Naive B cell (primary cell): ENCODE measurements around the gene CCDC149. TPM values are rescaled to one million over a fixed set of nuclear protein-coding genes. Genes with fewer than 3 reads are reported as not detected.

Experiments used
- ATAC-seq, 2 donors: fragments of 150-1000 bp; cut with Tn5 transposase; 2 replicates each; pipeline ENCODE4 v1.10.0; 2021; ENCODE audit warnings: low read depth in 2 of 2, mild to moderate bottlenecking in 2 of 2, moderate library complexity in 2 of 2
- DNase-seq: peaks from one replicate; pipeline ENCODE4 v3.0.0; 2022
- H3K27ac Mint-ChIP-seq, 6 donors: one replicate each; pipeline ENCODE4 v1.8.0; 2020 to 2022; ENCODE audit warnings: mild to moderate bottlenecking in 6 of 6, mixed read lengths in 6 of 6, moderate library complexity in 5 of 6, inconsistent platforms in 2 of 6
- H3K27me3 Mint-ChIP-seq, 3 donors: one replicate each; pipeline ENCODE4 v1.8.0; 2021 to 2022; ENCODE audit warnings: mixed read lengths in 3 of 3, mild to moderate bottlenecking in 1 of 3
- H3K36me3 Mint-ChIP-seq, 2 donors: one replicate each; pipeline ENCODE4 v1.8.0; 2020 to 2022; ENCODE audit warnings: mixed read lengths in 2 of 2, inconsistent platforms in 1 of 2, mild to moderate bottlenecking in 1 of 2
- H3K4me1 Mint-ChIP-seq, 3 donors: one replicate each; pipeline ENCODE4 v1.8.0; 2020 to 2022; ENCODE audit warnings: mixed read lengths in 3 of 3, inconsistent platforms in 1 of 3, mild to moderate bottlenecking in 1 of 3, moderate library complexity in 1 of 3
- H3K4me3 Mint-ChIP-seq, 8 donors: one replicate each; pipeline ENCODE4 v1.8.0; 2020 to 2022; ENCODE audit warnings: mild to moderate bottlenecking in 8 of 8, mixed read lengths in 8 of 8, moderate library complexity in 8 of 8, inconsistent platforms in 2 of 8
- H3K9me3 Mint-ChIP-seq, 7 donors: one replicate each; pipeline ENCODE4 v1.8.0; 2020 to 2022; ENCODE audit warnings: mixed read lengths in 7 of 7, mild to moderate bottlenecking in 5 of 7, inconsistent platforms in 2 of 7, moderate library complexity in 1 of 7
- polyA plus RNA-seq, 6 donors: library from polyadenylated mRNA; unstranded; fragments of 300-500 nt; fragmentation: Illumina TruSeq; gene quantifications; one replicate each; pipeline ENCODE4 v1.2.3, GENCODE V29; 2021; ENCODE audit warnings: low read depth in 6 of 6

Gene CCDC149
- polyA plus RNA-seq, 6 donors from 2014 or later: not detected

GRCh38 chr4:24840826-24841543 is 71.9 kb downstream of the CCDC149 start:
- H3K4me1 Mint-ChIP-seq: no peaks in the 10 kb centered on the region
- H3K36me3 Mint-ChIP-seq: no peaks in the 10 kb centered on the region
- H3K9me3 Mint-ChIP-seq: peaks cover 0 to 2% (median 0%) of the 10 kb centered on the region in 7 donors
- ATAC-seq: no peak
- H3K27me3 Mint-ChIP-seq: no peaks in the 10 kb centered on the region
- no peak overlapping the region for H3K4me3 Mint-ChIP-seq
- no peak for DNase-seq
- H3K27ac Mint-ChIP-seq: no peak overlapping the region

- Mint-ChIP-seq H3K9me3 (peaks cover 0 to 2% (median 0%) of the 10 kb centered on the region in 7 donors), H3K4me3 (no peak overlapping the region), H3K4me1 (no peaks in the 10 kb centered on the region), H3K36me3 (no peaks in the 10 kb centered on the region), H3K27ac (no peak overlapping the region), H3K27me3 (no peaks in the 10 kb centered on the region)
- DNase-seq (no peak), ATAC-seq (no peak)
Observed at GRCh38 chr4:24840362-24840761, 72.5 kb downstream of the CCDC149 start.

GRCh38 chr4:24837781-24838180 is 75.1 kb downstream of the CCDC149 start:
- ATAC-seq: no peak
- Mint-ChIP-seq H3K9me3 (no peaks in the 10 kb centered on the region), H3K4me3 (no peak overlapping the region), H3K27ac (no peak overlapping the region), H3K36me3 (no peaks in the 10 kb centered on the region), H3K4me1 (no peaks in the 10 kb centered on the region), H3K27me3 (peaks cover 0 to 3% (median 0%) of the 10 kb centered on the region in 3 donors)
- no peak for DNase-seq

GRCh38 chr4:24837336-24837735 is 75.5 kb downstream of the CCDC149 start:
- no peak for DNase-seq
- Mint-ChIP-seq H3K27me3 (peaks cover 0 to 3% (median 0%) of the 10 kb centered on the region in 3 donors), H3K27ac (peak overlapping the region in 2 of 6 donors; percentile 24 to 69), H3K36me3 (no peaks in the 10 kb centered on the region), H3K4me1 (no peaks in the 10 kb centered on the region), H3K4me3 (no peak overlapping the region), H3K9me3 (no peaks in the 10 kb centered on the region)
- ATAC-seq: no peak

- Mint-ChIP-seq H3K4me3 (no peak overlapping the region), H3K4me1 (no peaks in the 10 kb centered on the region), H3K9me3 (no peaks in the 10 kb centered on the region), H3K27ac (peak overlapping the region in 1 of 6 donors; percentile 69), H3K36me3 (no peaks in the 10 kb centered on the region), H3K27me3 (peaks cover 0 to 3% (median 0%) of the 10 kb centered on the region in 3 donors)
- no peak for DNase-seq
- ATAC-seq: no peak
Observed at GRCh38 chr4:24836661-24837242, 76.1 kb downstream of the CCDC149 start.

- Mint-ChIP-seq H3K27ac (no peak overlapping the region), H3K36me3 (no peaks in the 10 kb centered on the region)
- no peak for ATAC-seq
Observed at GRCh38 chr4:24835696-24836095, 77.1 kb downstream of the CCDC149 start.

GRCh38 chr4:24831637-24832036 is 81.2 kb downstream of the CCDC149 start:
- ATAC-seq (no peak), DNase-seq (no peak)
- no peak overlapping the region for H3K27ac Mint-ChIP-seq
- H3K27me3 Mint-ChIP-seq: peaks cover 0 to 4% (median 3%) of the 10 kb centered on the region in 3 donors
- no peaks in the 10 kb centered on the region for H3K4me1 Mint-ChIP-seq
- no peaks in the 10 kb centered on the region for H3K36me3 Mint-ChIP-seq
- peaks cover 0 to 5% (median 0%) of the 10 kb centered on the region in 7 donors for H3K9me3 Mint-ChIP-seq
- no peak overlapping the region for H3K4me3 Mint-ChIP-seq

More at GRCh38 chr4:24835696-24836095, 77.1 kb downstream of the CCDC149 start:
- Mint-ChIP-seq H3K4me1 (no peaks in the 10 kb centered on the region), H3K9me3 (no peaks in the 10 kb centered on the region), H3K4me3 (no peak overlapping the region), H3K27me3 (peaks cover 0 to 3% (median 0%) of the 10 kb centered on the region in 3 donors)
- no peak for DNase-seq

- DNase-seq (no peak), ATAC-seq (no peak)
- Mint-ChIP-seq H3K36me3 (no peaks in the 10 kb centered on the region), H3K4me3 (no peak overlapping the region), H3K27me3 (peaks cover 4 to 14% (median 6%) of the 10 kb centered on the region in 3 donors), H3K9me3 (peaks cover 0 to 10% (median 0%) of the 10 kb centered on the region in 7 donors), H3K27ac (no peak overlapping the region), H3K4me1 (no peaks in the 10 kb centered on the region)
Observed at GRCh38 chr4:24824720-24825119, 88.1 kb downstream of the CCDC149 start.

GRCh38 chr4:24820541-24820940 is 92.3 kb downstream of the CCDC149 start:
- Mint-ChIP-seq H3K36me3 (no peaks in the 10 kb centered on the region), H3K4me1 (no peaks in the 10 kb centered on the region), H3K4me3 (no peak overlapping the region), H3K27ac (no peak overlapping the region), H3K9me3 (peaks cover 0 to 5% (median 0%) of the 10 kb centered on the region in 7 donors), H3K27me3 (peaks cover 0 to 6% (median 6%) of the 10 kb centered on the region in 3 donors)
- ATAC-seq (no peak), DNase-seq (no peak)

- Mint-ChIP-seq H3K27me3 (peaks cover 0 to 8% (median 5%) of the 10 kb centered on the region in 3 donors), H3K27ac (no peak overlapping the region), H3K36me3 (no peaks in the 10 kb centered on the region), H3K4me1 (no peaks in the 10 kb centered on the region), H3K4me3 (no peak overlapping the region), H3K9me3 (peaks cover 0 to 13% (median 1%) of the 10 kb centered on the region in 7 donors)
- no peak for ATAC-seq
- no peak for DNase-seq
Observed at GRCh38 chr4:24816797-24817196, 96.0 kb downstream of the CCDC149 start.

GRCh38 chr4:24813732-24814131 is 99.1 kb downstream of the CCDC149 start:
- no peaks in the 10 kb centered on the region for H3K36me3 Mint-ChIP-seq
- H3K9me3 Mint-ChIP-seq: peaks cover 1 to 14% (median 2%) of the 10 kb centered on the region in 7 donors
- ATAC-seq (no peak), DNase-seq (no peak)
- peaks cover 0 to 12% (median 0%) of the 10 kb centered on the region in 3 donors for H3K27me3 Mint-ChIP-seq
- H3K4me1 Mint-ChIP-seq: no peaks in the 10 kb centered on the region
- H3K27ac Mint-ChIP-seq: no peak overlapping the region
- H3K4me3 Mint-ChIP-seq: no peak overlapping the region

GRCh38 chr4:24810871-24811631 is 101.8 kb downstream of the CCDC149 start:
- no peak overlapping the region for H3K4me3 Mint-ChIP-seq

GRCh38 chr4:24809815-24810405 is 102.9 kb downstream of the CCDC149 start:
- Mint-ChIP-seq H3K4me1 (peaks cover 0 to 2% (median 0%) of the 10 kb centered on the region in 3 donors), H3K9me3 (peaks cover 1 to 9% (median 4%) of the 10 kb centered on the region in 7 donors), H3K27ac (no peak overlapping the region), H3K4me3 (no peak overlapping the region), H3K27me3 (peaks cover 0 to 12% (median 8%) of the 10 kb centered on the region in 3 donors), H3K36me3 (no peaks in the 10 kb centered on the region)
- ATAC-seq (no peak), DNase-seq (no peak)

More at GRCh38 chr4:24810871-24811631, 101.8 kb downstream of the CCDC149 start:
- Mint-ChIP-seq H3K4me1 (no peaks in the 10 kb centered on the region), H3K36me3 (no peaks in the 10 kb centered on the region), H3K27me3 (peaks cover 0 to 12% (median 5%) of the 10 kb centered on the region in 3 donors), H3K9me3 (peaks cover 1 to 9% (median 4%) of the 10 kb centered on the region in 7 donors), H3K27ac (no peak overlapping the region)
- ATAC-seq: no peak
- no peak for DNase-seq
